Natural killer cell (primary cell): ENCODE data around the gene APOL5. TPM values are rescaled to one million over a fixed set of nuclear protein-coding genes. Genes with fewer than 3 reads are reported as not detected.

Experiments
- ATAC-seq, 3 donors: fragments of 150-1000 bp in 2 of 3; fragments of 200-7000 bp in 1 of 3; cut with Tn5 transposase; 1 replicate in 1 of 3; 2 replicates in 2 of 3; pipeline ENCODE4 v1.10.0; 2021; ENCODE audit warnings: mild to moderate bottlenecking in 2 of 3, moderate library complexity in 2 of 3
- DNase-seq, 2 donors: peaks; one replicate each; pipeline versions ENCODE4 v3.0.0 to v3.0.0-alpha.2; 2013 to 2021; ENCODE audit warnings: mixed read lengths in 1 of 2
- H3K27ac ChIP-seq: one replicate; pipeline ENCODE4 v1.5.1; 2013; ENCODE audit warnings: mild to moderate bottlenecking, low read length
- H3K27me3 ChIP-seq: one replicate; pipeline ENCODE4 v1.6.1; 2013; ENCODE audit warnings: low read length; ENCODE audit not compliant: control insufficient read depth, insufficient read depth
- H3K36me3 ChIP-seq: one replicate; pipeline ENCODE4 v1.6.1; 2013; ENCODE audit warnings: low read length; ENCODE audit not compliant: control insufficient read depth, insufficient read depth
- H3K4me1 ChIP-seq: one replicate; pipeline ENCODE4 v1.6.1; 2013; ENCODE audit warnings: low read length; ENCODE audit not compliant: control insufficient read depth, insufficient read depth
- H3K4me3 ChIP-seq: one replicate; pipeline ENCODE4 v1.5.1; 2013; ENCODE audit warnings: low read length
- H3K9me3 ChIP-seq: one replicate; pipeline ENCODE4 v1.6.1; 2013; ENCODE audit warnings: low read length; ENCODE audit not compliant: control insufficient read depth, insufficient read depth
- H3K27ac Mint-ChIP-seq, 2 donors: one replicate each; pipeline ENCODE4 v1.8.0; 2022; ENCODE audit warnings: mild to moderate bottlenecking in 2 of 2, mixed read lengths in 2 of 2, moderate library complexity in 1 of 2
- H3K27me3 Mint-ChIP-seq, 2 donors: one replicate each; pipeline ENCODE4 v1.8.0; 2022; ENCODE audit warnings: low read depth in 2 of 2, mixed read lengths in 2 of 2
- H3K36me3 Mint-ChIP-seq: one replicate; pipeline ENCODE4 v1.8.0; 2022; ENCODE audit warnings: mixed read lengths
- H3K4me1 Mint-ChIP-seq, 2 donors: one replicate each; pipeline ENCODE4 v1.8.0; 2022; ENCODE audit warnings: mixed read lengths in 2 of 2
- H3K4me3 Mint-ChIP-seq: one replicate; pipeline ENCODE4 v1.8.0; 2022; ENCODE audit warnings: mild to moderate bottlenecking, moderate library complexity, mixed read lengths
- H3K9me3 Mint-ChIP-seq, 2 donors: one replicate each; pipeline ENCODE4 v1.8.0; 2022; ENCODE audit warnings: mixed read lengths in 2 of 2
- CTCF ChIP-seq: fragments of 200-600 bp; IDR thresholded peaks from one replicate; pipeline ENCODE4 v1.8.0; 2022; ENCODE audit warnings: antibody characterized with exemption
- WGBS: methylation state at CpG from one replicate; pipeline ENCODE4 v1.1.7; 2013; ENCODE audit warnings: missing lambda C conversion rate; ENCODE audit not compliant: insufficient coverage; 5-methylcytosine and 5-hydroxymethylcytosine counted together
- intact Hi-C: fragments of 100-400 bp; cut with micrococcal nuclease; formaldehyde crosslinking; loops from one replicate; pipeline ENCODE4 v1.14.2; 2022
- total RNA-seq, 4 donors: library from RNA; stranded (reverse); fragments of 120-200 nt in 1 of 4; gene quantifications; one replicate each; pipeline versions ENCODE4 v1.2.3 to v1.2.4, GENCODE V29; 2013 to 2022

Gene APOL5
- total RNA-seq, 3 donors from 2014 or later (not counting 1 experiment from before 2014, with no cell fraction given), result not detected

- H3K36me3 Mint-ChIP-seq, result no peaks in the 10 kb centered on the region
- no peak overlapping the region for H3K27ac Mint-ChIP-seq
- Histone ChIP-seq H3K4me1 (no peaks in the 10 kb centered on the region), H3K27me3 (no peaks in the 10 kb centered on the region), H3K9me3 (no peaks in the 10 kb centered on the region), H3K4me3 (no peak overlapping the region), H3K36me3 (no peaks in the 10 kb centered on the region), H3K27ac (no peak overlapping the region)
- H3K4me1 Mint-ChIP-seq, result peaks cover under 1 to 6% of the 10 kb centered on the region in 2 donors
- TF ChIP-seq CTCF, result no peak
- H3K9me3 Mint-ChIP-seq, result peaks cover 0 to 3% of the 10 kb centered on the region in 2 donors
- WGBS, result 82% methylated on average over 3 of the region's 3 CpGs
- no peak for ATAC-seq
- peaks cover 0 to 7% of the 10 kb centered on the region in 2 donors for H3K27me3 Mint-ChIP-seq
- no peak overlapping the region for H3K4me3 Mint-ChIP-seq
- intact Hi-C loops, result no loop called here
- no peak for DNase-seq
Observed at GRCh38 chr22:35684270-35684700, 33.4 kb upstream of the APOL5 start.

GRCh38 chr22:35684732-35685131 is 32.9 kb upstream of the APOL5 start:
- DNase-seq (no peak), ATAC-seq (no peak)
- no peak overlapping the region for H3K4me3 Mint-ChIP-seq
- TF ChIP-seq CTCF, result no peak
- no peaks in the 10 kb centered on the region for H3K36me3 ChIP-seq
- intact Hi-C loops, result no loop called here
- H3K4me1 ChIP-seq, result no peaks in the 10 kb centered on the region
- H3K27me3 Mint-ChIP-seq, result peaks cover 0 to 7% of the 10 kb centered on the region in 2 donors
- H3K27me3 ChIP-seq, result no peaks in the 10 kb centered on the region
- no peaks in the 10 kb centered on the region for H3K36me3 Mint-ChIP-seq
- peaks cover 0 to 3% of the 10 kb centered on the region in 2 donors for H3K9me3 Mint-ChIP-seq
- no peak overlapping the region for H3K4me3 ChIP-seq
- no peak overlapping the region for H3K27ac ChIP-seq
- peaks cover 0 to 2% of the 10 kb centered on the region in 2 donors for H3K4me1 Mint-ChIP-seq
- no peaks in the 10 kb centered on the region for H3K9me3 ChIP-seq
- H3K27ac Mint-ChIP-seq, result no peak overlapping the region

GRCh38 chr22:35685731-35686130 is 31.9 kb upstream of the APOL5 start:
- 90% methylated on average over 11 of the region's 11 CpGs for WGBS
- no peak overlapping the region for H3K27ac ChIP-seq
- intact Hi-C loops, result no loop called here

More at GRCh38 chr22:35685731-35686130, 31.9 kb upstream of the APOL5 start:
- Histone ChIP-seq H3K4me3 (no peak overlapping the region), H3K4me1 (no peaks in the 10 kb centered on the region), H3K36me3 (no peaks in the 10 kb centered on the region), H3K27me3 (no peaks in the 10 kb centered on the region), H3K9me3 (no peaks in the 10 kb centered on the region)
- no peak for ATAC-seq
- Mint-ChIP-seq H3K27ac (no peak overlapping the region), H3K4me3 (no peak overlapping the region), H3K4me1 (no peaks in the 10 kb centered on the region), H3K36me3 (no peaks in the 10 kb centered on the region), H3K27me3 (peaks cover 0 to 7% of the 10 kb centered on the region in 2 donors), H3K9me3 (peaks cover 0 to 3% of the 10 kb centered on the region in 2 donors)
- no peak for TF ChIP-seq CTCF
- DNase-seq, result no peak
